ENCODE data around the gene HSPB7.

HSPB7 gene

DNA sequence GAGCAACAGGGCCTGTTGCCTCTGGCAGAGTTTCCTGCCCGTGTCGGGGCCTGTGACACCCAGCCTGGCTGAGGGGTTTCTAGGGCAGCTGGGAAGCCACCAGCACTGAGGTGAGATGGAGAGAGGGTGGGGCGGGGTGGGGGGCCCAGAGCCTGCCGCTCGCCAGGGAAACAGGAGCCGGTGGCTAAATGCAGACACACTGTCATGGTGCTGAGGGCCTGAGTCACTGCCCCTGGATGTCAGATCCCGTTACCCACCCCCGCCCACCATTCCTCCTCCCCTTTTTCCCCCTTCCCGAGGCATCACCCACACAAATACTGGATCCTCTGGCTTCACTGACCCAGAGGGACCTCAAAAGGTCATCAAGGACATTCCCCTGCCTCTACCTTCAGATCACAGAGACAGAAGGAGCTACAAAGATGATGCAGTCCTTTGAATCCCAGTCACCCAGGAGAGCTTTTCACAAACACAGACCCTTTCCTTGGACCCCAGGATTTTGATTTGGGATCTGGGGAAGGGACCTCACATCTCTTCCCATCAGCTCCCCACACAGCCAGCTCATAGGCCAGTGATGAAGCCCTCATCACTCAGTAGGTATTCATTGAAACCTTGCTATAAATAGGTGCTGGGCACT lies 1.9 kb upstream of the HSPB7 start:
- no peak overlapping the region for H3K4me3 ChIP-seq (ENCODE audit: low read depth, low read length)
- DNase-seq (ENCODE audit: low read depth), result no peak
- TF ChIP-seq, protein P1, sequence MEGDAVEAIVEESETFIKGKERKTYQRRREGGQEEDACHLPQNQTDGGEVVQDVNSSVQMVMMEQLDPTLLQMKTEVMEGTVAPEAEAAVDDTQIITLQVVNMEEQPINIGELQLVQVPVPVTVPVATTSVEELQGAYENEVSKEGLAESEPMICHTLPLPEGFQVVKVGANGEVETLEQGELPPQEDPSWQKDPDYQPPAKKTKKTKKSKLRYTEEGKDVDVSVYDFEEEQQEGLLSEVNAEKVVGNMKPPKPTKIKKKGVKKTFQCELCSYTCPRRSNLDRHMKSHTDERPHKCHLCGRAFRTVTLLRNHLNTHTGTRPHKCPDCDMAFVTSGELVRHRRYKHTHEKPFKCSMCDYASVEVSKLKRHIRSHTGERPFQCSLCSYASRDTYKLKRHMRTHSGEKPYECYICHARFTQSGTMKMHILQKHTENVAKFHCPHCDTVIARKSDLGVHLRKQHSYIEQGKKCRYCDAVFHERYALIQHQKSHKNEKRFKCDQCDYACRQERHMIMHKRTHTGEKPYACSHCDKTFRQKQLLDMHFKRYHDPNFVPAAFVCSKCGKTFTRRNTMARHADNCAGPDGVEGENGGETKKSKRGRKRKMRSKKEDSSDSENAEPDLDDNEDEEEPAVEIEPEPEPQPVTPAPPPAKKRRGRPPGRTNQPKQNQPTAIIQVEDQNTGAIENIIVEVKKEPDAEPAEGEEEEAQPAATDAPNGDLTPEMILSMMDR (IDR thresholded peaks at IDR 0.05; ENCODE audit: control insufficient read depth, extremely low read depth, insufficient read depth), result no peak

GRCh38 chr1:16018749-16019643 lies 1.2 kb upstream of the HSPB7 start:
- DNase-seq (ENCODE audit: low read depth), result no peak
- TF ChIP-seq, protein P1 (IDR thresholded peaks at IDR 0.05; ENCODE audit: control insufficient read depth, extremely low read depth, insufficient read depth), result no peak
- no peak overlapping the region for H3K4me3 ChIP-seq (ENCODE audit: low read depth, low read length)

DNA sequence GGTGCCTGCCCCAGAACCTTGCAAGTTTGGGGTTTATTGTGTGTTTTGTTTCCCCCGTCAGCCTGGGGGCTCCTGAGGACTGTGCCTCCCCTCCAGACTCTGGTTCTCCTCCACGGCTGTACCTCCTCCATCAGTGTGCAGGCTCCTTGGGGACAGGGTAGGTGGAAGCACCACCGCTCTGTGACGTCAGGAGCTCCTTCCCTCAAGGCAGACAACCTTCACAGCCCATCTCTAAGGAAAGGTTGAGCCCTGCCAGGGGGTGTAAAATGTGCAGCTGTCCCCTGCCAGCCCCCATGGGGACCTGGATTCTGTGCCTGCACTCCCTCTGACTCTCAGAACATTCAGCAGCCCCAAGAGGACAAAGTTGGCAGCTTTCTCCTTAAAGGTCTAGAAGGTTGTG lies 465 bp upstream of the HSPB7 start:
- TF ChIP-seq, protein P1 (IDR thresholded peaks at IDR 0.05; ENCODE audit: control insufficient read depth, extremely low read depth, insufficient read depth), result no peak
- no peak for DNase-seq (ENCODE audit: low read depth)
- H3K4me3 ChIP-seq (ENCODE audit: low read depth, low read length), result no peak overlapping the region

DNA sequence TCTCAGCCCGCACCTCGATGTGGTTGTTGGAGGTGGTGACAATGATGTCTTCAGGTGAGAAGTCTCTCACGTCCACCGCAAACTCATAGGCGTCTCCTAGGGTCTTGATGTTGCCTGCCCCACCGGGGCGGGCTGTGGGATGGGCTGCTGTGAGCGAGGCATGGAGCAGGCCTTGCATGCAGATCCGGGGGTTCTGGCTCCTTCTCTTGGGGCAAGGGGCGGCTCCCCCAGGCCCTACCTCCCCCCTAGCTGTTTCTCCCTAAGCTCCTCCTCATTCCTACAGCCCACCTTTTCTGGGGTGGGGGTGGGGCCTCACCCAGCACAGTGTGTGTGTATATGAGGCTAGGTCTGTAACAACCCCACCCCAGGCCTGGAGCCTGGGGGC lies 775 bp downstream of the HSPB7 start:
- no peak for DNase-seq (ENCODE audit: low read depth)
- TF ChIP-seq, protein P1 (IDR thresholded peaks at IDR 0.05; ENCODE audit: control insufficient read depth, extremely low read depth, insufficient read depth), result no peak
- no peak overlapping the region for H3K4me3 ChIP-seq (ENCODE audit: low read depth, low read length)

DNA sequence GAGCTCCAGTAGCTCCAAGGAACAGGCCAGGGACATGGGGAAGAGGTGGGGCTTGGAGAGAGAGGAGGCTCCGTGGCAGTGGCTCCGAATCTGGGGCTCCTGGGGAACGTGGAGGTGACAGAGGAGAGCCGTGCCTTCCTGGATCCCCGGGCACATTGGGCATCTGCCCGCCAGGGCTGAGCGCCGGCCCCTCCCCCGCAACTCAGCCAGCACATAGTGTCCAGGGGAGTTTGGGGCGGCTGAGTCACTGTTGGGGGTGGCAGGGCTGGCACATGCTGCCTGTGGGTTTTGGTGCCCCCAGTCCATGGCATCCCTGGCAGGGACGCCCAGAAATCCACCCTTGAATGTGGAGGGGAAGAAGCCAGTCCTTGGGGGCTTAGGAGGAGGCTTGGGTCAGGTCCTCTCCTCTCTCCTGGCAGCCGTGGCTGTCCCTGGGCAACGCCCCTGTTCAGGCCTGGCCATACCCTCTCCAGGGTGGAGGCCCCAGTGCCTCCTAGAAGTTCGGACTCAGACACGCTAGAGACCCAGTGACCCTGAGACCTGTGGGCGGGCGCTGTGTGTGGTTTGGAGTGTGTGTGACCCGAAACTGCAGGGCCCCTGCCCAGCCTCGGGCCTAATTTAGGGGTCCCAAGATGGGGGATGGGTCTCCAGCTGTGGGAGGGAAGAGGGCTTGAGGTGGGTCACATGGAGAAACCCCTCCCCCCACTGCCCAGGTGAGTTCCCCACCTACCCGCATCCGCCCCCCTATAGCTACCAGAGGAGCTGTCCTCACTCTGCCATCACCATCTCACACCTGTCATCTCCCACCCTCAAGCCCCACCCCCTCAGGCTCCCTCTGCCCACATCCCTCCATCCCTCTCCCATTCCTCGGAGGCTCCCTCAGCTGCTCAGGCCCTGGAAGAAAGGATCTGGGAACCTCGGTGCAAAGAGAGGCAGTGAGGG lies 1.6 kb downstream of the HSPB7 start:
- DNase-seq (ENCODE audit: low read depth), result no peak
- no peak overlapping the region for H3K4me3 ChIP-seq (ENCODE audit: low read depth, low read length)
- TF ChIP-seq, protein P1 (IDR thresholded peaks at IDR 0.05; ENCODE audit: control insufficient read depth, extremely low read depth, insufficient read depth), result no peak

DNA sequence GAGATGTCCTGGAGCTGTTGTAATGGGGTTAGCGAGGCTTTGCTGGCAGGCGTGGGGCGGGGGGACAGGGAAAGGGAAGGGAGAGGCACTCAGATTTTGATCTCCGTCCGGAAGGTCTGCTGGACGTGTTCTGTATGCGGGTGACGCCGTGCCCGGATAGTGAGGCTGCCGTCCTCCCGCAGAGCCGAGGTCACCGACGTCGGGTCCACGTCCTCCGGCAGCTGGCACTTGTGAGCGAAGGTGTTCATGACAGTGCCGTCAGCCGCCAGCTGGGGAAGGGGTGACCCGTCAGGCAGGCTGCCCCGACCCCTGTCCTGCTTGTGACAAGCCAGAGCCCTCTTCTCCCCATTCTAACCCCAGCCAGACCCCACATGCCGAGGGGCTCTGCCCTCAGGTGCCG lies 2.4 kb downstream of the HSPB7 start:
- TF ChIP-seq, protein P1 (IDR thresholded peaks at IDR 0.05; ENCODE audit: control insufficient read depth, extremely low read depth, insufficient read depth), result no peak
- no peak overlapping the region for H3K4me3 ChIP-seq (ENCODE audit: low read depth, low read length)
- DNase-seq (ENCODE audit: low read depth), result no peak
